ENCODE results near the gene PDZRN3. TPM values are rescaled to one million over a fixed set of nuclear protein-coding genes. Genes with fewer than 3 reads are reported as not detected.
A peak's percentile ranks its signal among the peaks of the same experiment; 100 is the strongest.

Gene PDZRN3
- total RNA-seq, 1 donor from 2014 or later, result not detected

DNA sequence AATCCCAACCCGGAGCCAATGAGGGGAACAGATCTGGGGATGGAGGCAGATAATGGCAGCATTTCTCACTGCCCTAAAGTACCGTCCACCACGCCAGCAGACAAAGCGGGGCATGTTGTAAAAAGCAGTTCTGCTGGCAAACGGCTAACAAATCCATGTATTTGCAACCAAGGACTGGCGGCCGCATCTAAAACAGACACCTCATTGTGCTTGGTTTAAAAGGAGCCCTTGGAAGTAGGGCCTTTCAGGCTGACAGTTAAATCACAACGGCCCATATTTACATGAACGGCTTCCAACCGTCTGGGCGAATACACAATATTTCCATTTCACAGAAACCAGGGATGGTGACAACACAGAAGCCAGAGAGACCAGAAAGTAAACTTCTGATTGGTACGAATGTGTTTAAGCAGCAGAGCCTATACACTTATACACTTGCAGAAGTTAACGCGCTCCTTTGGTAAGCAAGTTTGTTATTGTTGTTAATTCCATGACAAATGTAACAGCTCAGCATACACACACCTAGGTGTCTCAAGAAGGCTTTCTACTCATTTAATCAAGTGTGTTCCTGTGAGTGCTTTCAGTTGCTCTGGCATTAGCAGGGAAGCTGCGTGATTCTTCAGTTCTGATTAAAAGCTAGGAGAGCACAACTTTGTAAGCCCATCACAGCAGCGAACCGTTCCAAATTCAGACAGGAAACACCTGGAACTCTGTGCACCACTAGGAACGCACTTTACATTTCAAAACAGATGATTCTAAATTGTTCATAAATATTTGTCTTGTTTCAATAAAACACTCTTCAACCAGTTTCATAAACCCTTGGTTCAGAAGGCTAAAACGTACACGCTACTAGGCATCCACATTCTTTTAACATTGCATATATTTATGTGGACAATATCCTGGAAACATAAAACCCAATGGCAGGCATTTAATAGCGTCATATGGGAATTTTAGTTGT lies 112.9 kb downstream of the PDZRN3 start:
- Mint-ChIP-seq H3K4me3 (no peak overlapping the region), H3K27ac (no peak overlapping the region), H3K27me3 (ENCODE audit: insufficient read depth) (peaks cover 5% of the 10 kb centered on the region), H3K36me3 (ENCODE audit: low read depth) (no peaks in the 10 kb centered on the region), H3K4me1 (ENCODE audit: low read depth) (no peaks in the 10 kb centered on the region), H3K9me3 (no peaks in the 10 kb centered on the region)
- intact Hi-C loops (cut with micrococcal nuclease), result no loop called here
- DNase-seq (ENCODE audit: low spot score), result no peak

- Mint-ChIP-seq H3K4me3 (no peak overlapping the region), H3K4me1 (ENCODE audit: low read depth) (no peaks in the 10 kb centered on the region), H3K27me3 (ENCODE audit: insufficient read depth) (peaks cover 6% of the 10 kb centered on the region), H3K27ac (no peak overlapping the region), H3K36me3 (ENCODE audit: low read depth) (no peaks in the 10 kb centered on the region), H3K9me3 (no peaks in the 10 kb centered on the region)
- no peak for DNase-seq (ENCODE audit: low spot score)
- intact Hi-C loops (cut with micrococcal nuclease), result no loop called here
Observed at GRCh38 chr3:73510784-73511183, 114.0 kb downstream of the PDZRN3 start.

DNA sequence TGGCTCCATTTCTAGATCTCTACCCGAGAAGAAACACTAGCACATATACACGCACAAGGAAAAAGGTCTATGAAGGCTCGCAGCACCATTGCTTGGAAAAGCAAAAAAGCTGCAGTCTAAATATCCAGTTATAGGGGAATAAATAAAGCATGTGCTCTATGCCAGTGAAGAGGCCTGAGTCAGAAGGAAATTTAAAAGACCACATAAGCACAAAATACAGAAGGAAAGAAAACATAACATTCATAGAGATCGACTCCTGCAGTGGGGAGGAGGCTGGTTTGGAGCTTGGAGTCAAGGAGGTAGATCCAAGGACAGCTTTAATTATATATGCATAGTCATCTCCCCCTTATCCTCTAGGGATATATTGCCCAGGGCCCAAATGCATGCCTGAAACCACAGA lies 114.4 kb downstream of the PDZRN3 start:
- H3K27me3 Mint-ChIP-seq (ENCODE audit: insufficient read depth), result peaks cover 7% of the 10 kb centered on the region
- H3K9me3 Mint-ChIP-seq, result no peaks in the 10 kb centered on the region
- no peak for DNase-seq (ENCODE audit: low spot score)
- no peak overlapping the region for H3K27ac Mint-ChIP-seq
- no peaks in the 10 kb centered on the region for H3K4me1 Mint-ChIP-seq (ENCODE audit: low read depth)
- H3K4me3 Mint-ChIP-seq, result no peak overlapping the region
- no peaks in the 10 kb centered on the region for H3K36me3 Mint-ChIP-seq (ENCODE audit: low read depth)
- intact Hi-C loops (cut with micrococcal nuclease), result no loop called here

- H3K27ac Mint-ChIP-seq, result no peak overlapping the region
- intact Hi-C loops (cut with micrococcal nuclease), result no loop called here
- H3K4me1 Mint-ChIP-seq (ENCODE audit: low read depth), result no peaks in the 10 kb centered on the region
- no peak overlapping the region for H3K4me3 Mint-ChIP-seq
- DNase-seq (ENCODE audit: low spot score), result no peak
- H3K9me3 Mint-ChIP-seq, result no peaks in the 10 kb centered on the region
- H3K36me3 Mint-ChIP-seq (ENCODE audit: low read depth), result no peaks in the 10 kb centered on the region
- H3K27me3 Mint-ChIP-seq (ENCODE audit: insufficient read depth), result peaks cover 7% of the 10 kb centered on the region
Observed at GRCh38 chr3:73509816-73510215, 114.9 kb downstream of the PDZRN3 start.

- Mint-ChIP-seq H3K27me3 (ENCODE audit: insufficient read depth) (peaks cover 12% of the 10 kb centered on the region), H3K36me3 (ENCODE audit: low read depth) (no peaks in the 10 kb centered on the region), H3K9me3 (no peaks in the 10 kb centered on the region), H3K4me1 (ENCODE audit: low read depth) (no peaks in the 10 kb centered on the region), H3K27ac (no peak overlapping the region), H3K4me3 (no peak overlapping the region)
- DNase-seq (ENCODE audit: low spot score), result no peak
- intact Hi-C loops (cut with micrococcal nuclease), result no loop called here
Observed at GRCh38 chr3:73509066-73509465, 115.7 kb downstream of the PDZRN3 start.

DNA sequence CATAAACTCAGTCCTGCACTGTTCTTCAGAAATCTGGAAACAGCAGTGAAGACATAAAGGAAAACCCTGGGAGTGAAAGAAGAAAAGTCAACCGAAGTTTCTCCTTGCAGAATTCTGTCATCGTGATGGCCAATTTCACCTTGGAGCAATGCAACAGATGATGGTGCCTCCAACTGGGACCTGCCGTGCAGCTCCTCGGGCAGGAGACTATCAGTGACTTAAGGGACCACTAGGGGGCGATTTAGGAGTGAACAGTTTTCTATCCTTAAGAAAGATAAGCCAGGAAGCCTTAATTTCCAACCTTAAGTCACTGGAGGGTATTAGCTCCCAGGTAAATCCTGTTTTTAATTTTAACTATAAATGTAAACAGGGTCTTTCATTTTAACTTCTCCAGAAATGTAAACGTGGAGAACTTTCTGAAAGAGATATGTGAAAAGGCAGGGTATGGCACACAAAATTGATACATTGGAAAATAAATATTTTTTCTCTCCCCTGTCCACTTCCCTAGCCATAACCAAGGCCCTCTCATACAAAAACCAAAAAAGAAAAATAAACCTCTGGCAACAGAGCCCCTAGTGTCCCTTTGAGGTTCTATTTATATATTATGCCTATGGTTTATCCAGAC lies 116.3 kb downstream of the PDZRN3 start:
- DNase-seq (ENCODE audit: low spot score), result no peak
- Mint-ChIP-seq H3K27me3 (ENCODE audit: insufficient read depth) (peaks cover 11% of the 10 kb centered on the region), H3K27ac (no peak overlapping the region), H3K4me3 (no peak overlapping the region), H3K4me1 (ENCODE audit: low read depth) (no peaks in the 10 kb centered on the region), H3K9me3 (no peaks in the 10 kb centered on the region), H3K36me3 (ENCODE audit: low read depth) (no peaks in the 10 kb centered on the region)
- intact Hi-C loops (cut with micrococcal nuclease), result no loop called here

DNA sequence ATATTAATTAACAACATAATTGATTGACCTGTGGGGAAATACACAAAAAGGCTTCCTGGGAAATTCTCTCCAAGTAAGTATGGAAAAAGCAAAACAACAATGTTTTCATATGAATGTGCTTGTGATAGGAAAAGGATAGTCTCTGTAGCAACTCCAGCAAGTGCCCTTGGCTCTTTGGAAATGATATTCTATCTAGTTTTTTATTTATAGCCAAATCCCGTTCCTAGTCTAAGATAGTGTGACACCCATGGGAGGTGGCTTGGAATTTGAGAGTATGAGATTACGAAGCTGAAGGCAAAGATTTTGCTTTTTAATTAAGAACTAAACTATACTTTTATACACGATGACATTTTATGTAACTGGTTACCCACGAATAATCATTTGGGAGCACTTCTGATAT lies 119.9 kb downstream of the PDZRN3 start:
- H3K36me3 Mint-ChIP-seq (ENCODE audit: low read depth), result no peaks in the 10 kb centered on the region
- H3K4me3 Mint-ChIP-seq, result no peak overlapping the region
- no peak for DNase-seq (ENCODE audit: low spot score)
- H3K27ac Mint-ChIP-seq, result no peak overlapping the region
- H3K4me1 Mint-ChIP-seq (ENCODE audit: low read depth), result no peaks in the 10 kb centered on the region
- H3K27me3 Mint-ChIP-seq (ENCODE audit: insufficient read depth), result peaks cover 13% of the 10 kb centered on the region
- no peaks in the 10 kb centered on the region for H3K9me3 Mint-ChIP-seq
- intact Hi-C loops (cut with micrococcal nuclease), result no loop called here

DNA sequence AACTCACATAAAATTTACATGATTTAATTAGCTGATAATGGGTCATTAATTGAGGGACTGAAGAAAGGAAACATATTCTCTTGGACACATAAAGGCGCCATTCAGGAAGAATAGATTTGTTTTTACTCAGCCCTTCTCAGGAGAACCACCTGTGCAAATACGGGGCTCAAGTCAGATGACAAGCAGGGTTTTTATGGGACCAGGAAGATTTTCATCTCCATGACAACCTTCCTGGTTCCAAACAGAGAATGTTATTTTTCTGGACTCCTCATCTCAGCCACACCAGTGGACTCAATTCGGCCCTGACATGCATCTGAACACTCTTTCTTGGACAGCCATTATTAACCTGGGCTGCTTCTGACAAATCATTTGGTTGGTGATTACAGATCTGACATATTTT lies 120.5 kb downstream of the PDZRN3 start:
- Mint-ChIP-seq H3K4me3 (no peak overlapping the region), H3K9me3 (no peaks in the 10 kb centered on the region), H3K4me1 (ENCODE audit: low read depth) (no peaks in the 10 kb centered on the region), H3K27ac (no peak overlapping the region), H3K27me3 (ENCODE audit: insufficient read depth) (peaks cover 13% of the 10 kb centered on the region), H3K36me3 (ENCODE audit: low read depth) (no peaks in the 10 kb centered on the region)
- no peak for DNase-seq (ENCODE audit: low spot score)
- intact Hi-C loops (cut with micrococcal nuclease), result no loop called here

GRCh38 chr3:73503781-73504180 lies 121.0 kb downstream of the PDZRN3 start:
- intact Hi-C loops (cut with micrococcal nuclease), result no loop called here
- H3K4me1 Mint-ChIP-seq (ENCODE audit: low read depth), result no peaks in the 10 kb centered on the region

GRCh38 chr3:73502609-73503583 lies 121.8 kb downstream of the PDZRN3 start:
- peaks cover 15% of the 10 kb centered on the region for H3K27me3 Mint-ChIP-seq (ENCODE audit: insufficient read depth)
- H3K27ac Mint-ChIP-seq, result no peak overlapping the region
- H3K36me3 Mint-ChIP-seq (ENCODE audit: low read depth), result no peaks in the 10 kb centered on the region
- H3K4me1 Mint-ChIP-seq (ENCODE audit: low read depth), result no peaks in the 10 kb centered on the region
- intact Hi-C loops (cut with micrococcal nuclease), result loop anchor here (1.0 kb wide), 1 partner anchor 48 kb away; no protein-coding TSS in a partner anchor
- peak; percentile 9 for DNase-seq (ENCODE audit: low spot score)
- no peak overlapping the region for H3K4me3 Mint-ChIP-seq
- no peaks in the 10 kb centered on the region for H3K9me3 Mint-ChIP-seq

More at GRCh38 chr3:73503781-73504180, 121.0 kb downstream of the PDZRN3 start:
- DNase-seq (ENCODE audit: low spot score), result no peak
- H3K27me3 Mint-ChIP-seq (ENCODE audit: insufficient read depth), result peaks cover 13% of the 10 kb centered on the region
- H3K27ac Mint-ChIP-seq, result no peak overlapping the region
- no peak overlapping the region for H3K4me3 Mint-ChIP-seq
- H3K36me3 Mint-ChIP-seq (ENCODE audit: low read depth), result no peaks in the 10 kb centered on the region
- H3K9me3 Mint-ChIP-seq, result no peaks in the 10 kb centered on the region

GRCh38 chr3:73500321-73500720 lies 124.4 kb downstream of the PDZRN3 start:
- no peaks in the 10 kb centered on the region for H3K4me1 Mint-ChIP-seq (ENCODE audit: low read depth)
- no peak overlapping the region for H3K27ac Mint-ChIP-seq
- no peaks in the 10 kb centered on the region for H3K9me3 Mint-ChIP-seq
- peaks cover 14% of the 10 kb centered on the region for H3K27me3 Mint-ChIP-seq (ENCODE audit: insufficient read depth)
- intact Hi-C loops (cut with micrococcal nuclease), result no loop called here
- H3K36me3 Mint-ChIP-seq (ENCODE audit: low read depth), result no peaks in the 10 kb centered on the region
- H3K4me3 Mint-ChIP-seq, result no peak overlapping the region
- no peak for DNase-seq (ENCODE audit: low spot score)

DNA sequence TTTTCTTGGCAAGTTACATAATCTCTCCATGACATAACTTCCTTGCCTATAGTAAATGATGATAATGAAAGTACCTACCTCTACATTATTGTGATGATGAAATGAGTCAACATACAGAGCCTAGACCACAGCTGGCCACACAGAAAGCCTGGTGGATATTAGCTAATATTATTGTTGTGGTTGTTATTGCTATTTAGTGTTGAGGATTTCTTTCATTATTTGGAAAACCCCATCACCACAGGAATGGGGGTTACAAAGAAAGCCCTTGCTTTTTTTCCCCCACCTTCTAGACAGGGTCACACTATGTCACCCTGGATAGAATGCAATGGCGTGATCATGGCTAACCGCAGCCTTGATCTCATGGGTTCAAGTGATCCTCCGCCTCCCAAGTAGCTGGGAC lies 125.0 kb downstream of the PDZRN3 start:
- no peak overlapping the region for H3K4me3 Mint-ChIP-seq
- H3K4me1 Mint-ChIP-seq (ENCODE audit: low read depth), result no peaks in the 10 kb centered on the region
- DNase-seq (ENCODE audit: low spot score), result no peak
- no peaks in the 10 kb centered on the region for H3K9me3 Mint-ChIP-seq
- H3K36me3 Mint-ChIP-seq (ENCODE audit: low read depth), result no peaks in the 10 kb centered on the region
- H3K27ac Mint-ChIP-seq, result no peak overlapping the region
- intact Hi-C loops (cut with micrococcal nuclease), result no loop called here
- peaks cover 14% of the 10 kb centered on the region for H3K27me3 Mint-ChIP-seq (ENCODE audit: insufficient read depth)

Measured in activated T-helper 1 cell treated with anti-CD3 and anti-CD28 coated beads, Interleukin-12 subunit alpha, Interleukin-12 subunit beta, Interleukin-2, Interleukin-4 antibody, amounts not matched to agents 30 ng/mL and 10 ng/mL and 1 ng/mL, durations not matched to agents 14 hours and 24 hours and 36 hours (primary cell).